ENCODE data around the gene GALNT6. TPM values are rescaled to one million over a fixed set of nuclear protein-coding genes. Genes with fewer than 3 reads are reported as not detected.

The GALNT6 gene
- total and polyA plus RNA-seq, 2 donors (not counting 3 experiments of a cell fraction or from before 2014, with no cell fraction given): 18.7 to 39.2 TPM

GRCh38 chr12:51322452-51322851 is 68.8 kb downstream of the GALNT6 start:
- no peak for FAIRE-seq

More at GRCh38 chr12:51322452-51322851, 68.8 kb downstream of the GALNT6 start:
- Histone ChIP-seq H3K27ac (ENCODE audit: insufficient read depth, low read depth, low read length) (no peak overlapping the region), H3K9me3 (replicated peaks; ENCODE audit: control insufficient read depth, insufficient read depth, low read length) (no peaks in the 10 kb centered on the region), H3K9me1 (replicated peaks; ENCODE audit: control insufficient read depth, extremely low read depth, insufficient read depth, low read length) (no peaks in the 10 kb centered on the region), H3K79me2 (ENCODE audit: control insufficient read depth, insufficient read depth, low read length) (no peaks in the 10 kb centered on the region), H3K27me3 (ENCODE audit: control insufficient read depth in 2 of 2, insufficient read depth in 2 of 2, low read length in 2 of 2) (peaks cover 0 to 2% of the 10 kb centered on the region in 2 experiments), H3K36me3 (ENCODE audit: control insufficient read depth in 2 of 2, extremely low read depth in 1 of 2, insufficient read depth in 2 of 2, low read length in 2 of 2) (no peaks in the 10 kb centered on the region), H3K4me2 (ENCODE audit: insufficient read depth, low read length) (no peak overlapping the region), H2AFZ (ENCODE audit: low read depth, low read length) (no peak overlapping the region), H3K4me3 (replicated peaks in 1 of 3; ENCODE audit: insufficient read depth in 1 of 3, low read depth in 1 of 3, low read length in 3 of 3) (no peak overlapping the region), H3K4me1 (ENCODE audit: control insufficient read depth, extremely low read depth, insufficient read depth, low read length) (no peaks in the 10 kb centered on the region), H4K20me1 (replicated peaks; ENCODE audit: control insufficient read depth, extremely low read depth, insufficient read depth, low read length) (no peaks in the 10 kb centered on the region), H3K9ac (replicated peaks; ENCODE audit: extremely low read depth, insufficient read depth, low read length) (no peak overlapping the region)
- TF ChIP-seq GATA2 (IDR thresholded peaks at IDR 0.05; ENCODE audit: insufficient read depth, insufficient read length, low read depth, low read length) (no peak), MAX (IDR thresholded peaks at IDR 0.05; ENCODE audit: insufficient read depth, insufficient read length) (no peak), CTCF (IDR thresholded peaks at IDR 0.05; ENCODE audit: extremely low read depth in 1 of 2, insufficient read depth in 1 of 2, low read depth in 1 of 2, low read length in 2 of 2) (no peak), EZH2 (IDR thresholded peaks at IDR 0.05; ENCODE audit: borderline replicate concordance, low read depth, low read length, severe bottlenecking) (no peak), POLR2AphosphoS5 (IDR thresholded peaks at IDR 0.05; ENCODE audit: insufficient read depth, low read depth, low read length) (no peak), MYC (IDR thresholded peaks at IDR 0.05; ENCODE audit: low read depth, low read length) (no peak), POLR2A (IDR thresholded peaks at IDR 0.05; ENCODE audit: low read depth, low read length) (no peak)
- POLR2A ChIA-PET: no interaction called here
- no peak for DNase-seq (ENCODE audit: low read depth, low spot score)
- CTCF ChIA-PET: interaction anchor here (2.5 kb wide), 1 partner anchor 19 kb away, joined by 14 read pairs; no protein-coding TSS in a partner anchor
- intact Hi-C loops (cut with micrococcal nuclease): no loop called here
- dilution Hi-C loops (cut with MboI; ENCODE audit: extremely low pct_ligation_motif_present, low sequenced_read_pairs): no loop called here
- no TSS peak for BruUV-seq (replicated peaks)
